Fibroblast of the aortic adventitia (primary cell): Measurements from ENCODE around the gene TRPV5. TPM values are rescaled to one million over a fixed set of nuclear protein-coding genes. Genes with fewer than 3 reads are reported as not detected.

ENCODE experiments used
- DNase-seq: peaks from one replicate; pipeline ENCODE4 v3.0.0-alpha.2; 2010; ENCODE audit warnings: low read depth
- H3K4me3 ChIP-seq: 2 replicates; pipeline ENCODE4 v1.5.1; 2011; ENCODE audit warnings: low read depth, mild to moderate bottlenecking, control low read depth, low read length, moderate library complexity
- total RNA-seq: library from RNA; depleted of rRNA; stranded (reverse); fragments of >200 nt; gene quantifications from 2 replicates; pipeline ENCODE4 v1.2.3, GENCODE V29; 2012; ENCODE audit warnings: low replicate concordance
- TF ChIP-seq, protein P1 (sequence below): IDR thresholded peaks from 2 replicates; pipeline ENCODE4 v1.5.1; 2011; ENCODE audit warnings: mild to moderate bottlenecking, low read length, control low read depth, inconsistent platforms; ENCODE audit not compliant: insufficient read depth

Gene TRPV5
- total RNA-seq, 1 donor = not detected

DNA sequence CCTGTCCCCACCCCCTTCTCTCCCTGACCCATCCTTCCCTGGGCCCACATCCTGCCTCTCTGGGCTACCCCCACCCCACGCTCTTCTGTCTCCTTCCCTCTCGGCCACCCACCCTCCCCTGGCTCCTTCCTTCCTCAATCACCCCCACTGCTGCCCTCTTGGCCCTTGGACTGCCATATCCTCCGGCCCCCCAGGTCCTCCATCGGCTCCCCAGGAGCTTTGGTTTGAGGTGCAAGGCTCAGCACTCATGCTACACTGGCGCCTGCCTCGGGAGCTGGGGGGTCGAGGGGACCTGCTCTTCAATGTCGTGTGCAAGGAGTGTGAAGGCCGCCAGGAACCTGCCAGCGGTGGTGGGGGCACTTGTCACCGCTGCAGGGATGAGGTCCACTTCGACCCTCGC is 67.8 kb downstream of the TRPV5 start:
- H3K4me3 ChIP-seq = no peak overlapping the region
- TF ChIP-seq, protein P1, sequence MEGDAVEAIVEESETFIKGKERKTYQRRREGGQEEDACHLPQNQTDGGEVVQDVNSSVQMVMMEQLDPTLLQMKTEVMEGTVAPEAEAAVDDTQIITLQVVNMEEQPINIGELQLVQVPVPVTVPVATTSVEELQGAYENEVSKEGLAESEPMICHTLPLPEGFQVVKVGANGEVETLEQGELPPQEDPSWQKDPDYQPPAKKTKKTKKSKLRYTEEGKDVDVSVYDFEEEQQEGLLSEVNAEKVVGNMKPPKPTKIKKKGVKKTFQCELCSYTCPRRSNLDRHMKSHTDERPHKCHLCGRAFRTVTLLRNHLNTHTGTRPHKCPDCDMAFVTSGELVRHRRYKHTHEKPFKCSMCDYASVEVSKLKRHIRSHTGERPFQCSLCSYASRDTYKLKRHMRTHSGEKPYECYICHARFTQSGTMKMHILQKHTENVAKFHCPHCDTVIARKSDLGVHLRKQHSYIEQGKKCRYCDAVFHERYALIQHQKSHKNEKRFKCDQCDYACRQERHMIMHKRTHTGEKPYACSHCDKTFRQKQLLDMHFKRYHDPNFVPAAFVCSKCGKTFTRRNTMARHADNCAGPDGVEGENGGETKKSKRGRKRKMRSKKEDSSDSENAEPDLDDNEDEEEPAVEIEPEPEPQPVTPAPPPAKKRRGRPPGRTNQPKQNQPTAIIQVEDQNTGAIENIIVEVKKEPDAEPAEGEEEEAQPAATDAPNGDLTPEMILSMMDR = no peak
- no peak for DNase-seq

DNA sequence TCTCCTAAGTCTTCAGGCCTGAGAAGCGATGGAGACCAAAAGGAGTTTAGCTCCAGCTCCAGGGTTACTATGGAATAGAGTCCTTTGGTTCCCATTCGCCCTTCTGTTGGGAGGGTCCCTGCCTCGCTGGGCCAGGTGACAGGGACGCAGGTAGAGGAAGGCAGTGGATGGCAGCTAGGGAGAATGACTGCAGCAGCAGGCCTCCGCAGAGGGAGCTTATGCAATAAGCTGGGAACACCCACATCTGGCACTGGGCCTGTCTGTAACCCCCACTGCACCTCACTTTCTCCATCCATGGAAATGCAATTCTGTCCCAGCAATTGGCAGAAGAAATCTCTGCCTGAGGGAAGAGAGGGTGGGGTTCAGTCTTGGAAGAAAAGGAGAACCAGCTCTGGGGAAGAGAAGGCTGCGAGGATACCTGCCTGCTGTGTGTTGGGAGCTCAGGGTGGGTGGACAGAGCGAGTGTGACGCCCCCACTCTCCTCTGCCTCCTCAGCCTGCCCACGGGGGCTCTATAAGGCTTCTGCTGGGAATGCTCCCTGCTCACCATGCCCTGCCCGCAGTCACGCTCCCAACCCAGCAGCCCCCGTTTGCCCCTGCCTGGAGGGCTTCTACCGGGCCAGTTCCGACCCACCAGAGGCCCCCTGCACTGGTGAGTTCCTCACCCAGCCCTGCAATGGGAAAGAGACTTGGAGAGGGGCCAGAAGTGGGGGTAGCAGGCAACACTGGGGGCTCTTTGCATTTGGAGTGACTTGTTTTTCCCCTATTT is 68.4 kb downstream of the TRPV5 start:
- no peak overlapping the region for H3K4me3 ChIP-seq
- TF ChIP-seq, protein P1 = no peak
- DNase-seq = no peak

DNA sequence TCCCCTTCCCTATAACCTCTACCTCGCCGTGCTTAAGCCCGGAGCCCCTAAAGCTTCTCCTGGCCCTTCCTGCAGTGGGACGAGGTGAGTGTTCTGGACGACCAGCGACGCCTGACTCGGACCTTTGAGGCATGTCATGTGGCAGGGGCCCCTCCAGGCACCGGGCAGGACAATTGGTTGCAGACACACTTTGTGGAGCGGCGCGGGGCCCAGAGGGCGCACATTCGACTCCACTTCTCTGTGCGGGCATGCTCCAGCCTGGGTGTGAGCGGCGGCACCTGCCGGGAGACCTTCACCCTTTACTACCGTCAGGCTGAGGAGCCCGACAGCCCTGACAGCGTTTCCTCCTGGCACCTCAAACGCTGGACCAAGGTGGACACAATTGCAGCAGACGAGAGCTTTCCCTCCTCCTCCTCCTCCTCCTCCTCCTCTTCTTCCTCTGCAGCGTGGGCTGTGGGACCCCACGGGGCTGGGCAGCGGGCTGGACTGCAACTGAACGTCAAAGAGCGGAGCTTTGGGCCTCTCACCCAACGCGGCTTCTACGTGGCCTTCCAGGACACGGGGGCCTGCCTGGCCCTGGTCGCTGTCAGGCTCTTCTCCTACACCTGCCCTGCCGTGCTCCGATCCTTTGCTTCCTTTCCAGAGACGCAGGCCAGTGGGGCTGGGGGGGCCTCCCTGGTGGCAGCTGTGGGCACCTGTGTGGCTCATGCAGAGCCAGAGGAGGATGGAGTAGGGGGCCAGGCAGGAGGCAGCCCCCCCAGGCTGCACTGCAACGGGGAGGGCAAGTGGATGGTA is 69.5 kb downstream of the TRPV5 start:
- TF ChIP-seq, protein P1 = no peak
- H3K4me3 ChIP-seq = no peak overlapping the region
- no peak for DNase-seq

DNA sequence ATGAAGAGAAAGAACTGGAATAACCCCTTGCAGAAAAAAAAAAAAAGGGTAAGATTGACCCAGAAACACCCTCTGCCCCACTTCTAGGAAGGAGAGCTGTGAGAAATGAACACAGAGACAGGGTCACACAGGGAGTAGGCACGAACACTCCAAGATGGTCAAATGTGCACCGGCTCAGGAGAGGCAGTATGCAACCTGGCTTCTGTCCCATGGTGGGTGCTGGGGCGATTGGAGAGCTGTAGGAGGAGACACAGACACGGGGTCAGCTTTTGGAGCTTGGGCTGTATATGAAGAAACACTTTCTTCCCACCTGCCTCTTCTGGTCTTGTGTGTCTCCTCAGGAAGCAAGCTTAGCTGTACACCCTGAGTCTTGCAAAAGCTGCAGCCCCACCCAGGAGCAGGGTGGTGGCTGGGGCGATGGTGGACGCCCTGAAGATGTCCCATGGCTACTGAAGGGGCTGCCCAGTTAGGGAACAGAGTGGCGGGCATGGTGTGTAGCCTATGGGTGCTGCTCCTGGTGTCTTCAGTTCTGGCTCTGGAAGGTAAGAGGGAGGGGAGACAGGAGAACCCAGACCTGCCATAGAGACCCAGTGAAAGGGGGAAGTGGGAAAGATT is 70.7 kb downstream of the TRPV5 start:
- no peak overlapping the region for H3K4me3 ChIP-seq
- no peak for DNase-seq
- TF ChIP-seq, protein P1 = no peak

DNA sequence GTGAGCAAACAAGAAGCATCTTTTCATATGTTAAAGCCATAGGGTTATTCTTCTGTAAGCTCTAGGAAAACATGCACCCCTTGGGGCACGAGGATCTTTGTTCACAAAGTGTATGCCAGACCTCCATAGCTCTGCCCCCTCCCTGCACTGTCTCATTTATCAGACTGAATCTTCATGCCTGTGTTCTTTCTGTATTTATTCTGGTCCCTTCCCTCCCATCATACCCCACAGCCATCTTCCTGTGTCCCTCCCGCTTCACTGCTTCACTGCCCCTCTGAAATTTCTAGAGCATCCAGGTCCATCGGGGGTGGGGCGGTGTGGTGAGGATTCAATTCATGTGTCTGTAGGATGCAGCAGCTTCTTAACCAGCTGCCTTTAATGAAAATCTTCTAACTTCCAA is 71.2 kb downstream of the TRPV5 start:
- DNase-seq = no peak
- TF ChIP-seq, protein P1 = no peak
- no peak overlapping the region for H3K4me3 ChIP-seq

DNA sequence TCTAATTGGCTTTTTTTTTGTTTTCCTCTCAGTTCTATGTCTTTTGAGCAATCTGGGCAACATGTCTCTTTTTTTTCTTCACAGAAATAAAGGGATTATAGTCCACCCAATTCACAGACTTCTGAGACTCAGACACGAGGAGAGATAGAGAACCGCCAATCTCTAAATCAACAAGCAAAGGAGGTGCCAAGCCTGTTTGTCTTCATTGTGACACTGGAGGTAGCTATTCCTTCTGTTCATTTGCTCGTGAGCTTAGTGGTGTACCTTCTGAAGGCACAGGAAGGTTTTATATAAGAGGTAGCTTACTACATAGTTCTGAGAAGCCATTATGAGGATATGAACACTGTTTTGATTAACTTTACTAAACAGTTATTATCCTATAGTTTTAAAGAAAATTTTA is 72.6 kb downstream of the TRPV5 start:
- DNase-seq = no peak
- H3K4me3 ChIP-seq = no peak overlapping the region
- TF ChIP-seq, protein P1 = no peak
